GM12874 (cell line): Measurements from ENCODE around the gene MACROD2.

Experiments used
- CTCF ChIP-seq: IDR thresholded peaks from 2 replicates; pipeline ENCODE4 v1.5.1; 2011; ENCODE audit warnings: low read depth, mild to moderate bottlenecking, control low read depth, low read length, moderate library complexity; ENCODE audit not compliant: insufficient read depth

MACROD2 gene

DNA sequence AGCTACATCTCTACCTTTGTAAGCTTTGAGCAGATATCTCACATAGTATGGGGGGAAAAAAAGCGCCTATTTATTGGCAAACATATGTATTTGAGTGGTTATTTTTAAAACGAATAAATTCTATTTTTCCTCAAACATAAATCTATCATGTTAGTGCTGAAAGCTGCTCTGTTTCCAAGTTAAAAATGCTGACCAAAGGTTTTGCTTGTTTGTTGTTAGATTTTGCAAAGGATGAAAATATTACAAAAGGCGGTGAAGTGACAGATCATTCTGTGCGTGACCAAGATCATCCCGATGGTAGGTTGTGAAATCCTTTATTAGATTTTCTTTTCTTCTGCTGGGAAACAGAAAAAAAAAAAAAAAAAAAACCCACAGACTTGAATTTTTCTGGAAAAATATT is 1972.0 kb downstream of the MACROD2 start:
- TF ChIP-seq CTCF: no peak

DNA sequence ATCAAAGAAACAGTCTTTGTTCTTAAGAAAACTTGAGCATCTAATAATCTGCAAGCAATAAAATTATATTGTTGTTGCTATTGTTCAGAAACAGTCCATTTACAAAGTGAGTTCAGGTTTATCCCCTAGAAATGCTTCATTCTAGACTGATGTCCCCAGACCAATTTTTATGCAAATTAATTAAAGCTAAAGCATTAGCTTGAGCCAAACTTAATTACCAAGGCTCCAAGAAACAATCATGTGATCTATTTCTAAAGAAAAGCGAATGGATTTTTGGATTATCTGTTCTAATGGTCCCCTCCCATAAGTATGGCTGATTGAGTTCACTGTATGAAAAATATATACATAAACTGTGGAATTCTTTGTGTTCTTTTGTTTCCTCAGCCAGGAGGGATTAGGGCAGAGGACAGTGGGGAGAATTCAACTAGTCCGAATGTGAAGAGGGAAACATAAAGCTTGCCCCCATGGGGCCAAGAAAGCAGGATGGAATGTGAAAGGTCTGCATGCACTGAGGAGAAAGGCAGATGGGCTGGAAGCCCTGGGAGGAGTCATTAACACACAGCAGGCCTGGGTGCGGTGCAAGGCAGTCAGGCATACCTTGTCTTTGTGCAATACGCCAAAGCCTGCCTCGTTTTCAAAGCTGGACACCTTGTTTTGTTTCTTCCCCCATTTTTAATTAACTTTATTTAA is 1980.9 kb downstream of the MACROD2 start:
- no peak for TF ChIP-seq CTCF

GRCh38 chr20:15977026-15977425 is 1981.7 kb downstream of the MACROD2 start:
- TF ChIP-seq CTCF: no peak

GRCh38 chr20:15977758-15978157 is 1982.4 kb downstream of the MACROD2 start:
- no peak for TF ChIP-seq CTCF

GRCh38 chr20:15986690-15987089 is 1991.4 kb downstream of the MACROD2 start:
- no peak for TF ChIP-seq CTCF

- no peak for TF ChIP-seq CTCF
These were observed 1996.0 kb downstream of the MACROD2 start for GRCh38 chr20:15991279-15991678.

GRCh38 chr20:15992564-15992963 is 1997.2 kb downstream of the MACROD2 start:
- no peak for TF ChIP-seq CTCF
